HepG2 (cell line): ENCODE measurements around the gene ECE2. TPM values are rescaled to one million over a fixed set of nuclear protein-coding genes. Genes with fewer than 3 reads are reported as not detected.

Source experiments
- BHLHE40 ChIP-seq: IDR thresholded peaks from 2 replicates; pipeline ENCODE4 v1.6.1; 2011; ENCODE audit warnings: low read length, improper control_type of control experiment
- CREB1 ChIP-seq, 2 experiments: fragments of 450-650 bp in 1 of 2; IDR thresholded peaks; 2 replicates each; pipeline ENCODE4 v1.6.1; 2016 to 2017; ENCODE audit warnings: control low read depth in 1 of 2, mild to moderate bottlenecking in 1 of 2, missing compliant biosample characterization in 1 of 2, missing genetic modification characterization in 1 of 2
- GABPA ChIP-seq, 2 experiments: IDR thresholded peaks; 2 replicates each; pipeline ENCODE4 v1.6.1; 2011 to 2016; ENCODE audit warnings: low read depth in 2 of 2, low read length in 1 of 2, missing biosample characterization in 1 of 2, missing genetic modification characterization in 1 of 2
- HOXA3 ChIP-seq: sonication (generic); formaldehyde crosslinking; IDR thresholded peaks from 2 replicates; pipeline ENCODE4 v1.5.0; 2020; ENCODE audit warnings: missing genetic modification reagents
- KDM5A ChIP-seq: fragments of 200-600 bp; sonication (generic); IDR thresholded peaks from 2 replicates; pipeline ENCODE4 v1.7.0; 2018; ENCODE audit warnings: antibody characterized with exemption, mild to moderate bottlenecking, low read length, borderline replicate concordance
- MAZ ChIP-seq, 2 experiments: sonication (generic) in 1 of 2; formaldehyde crosslinking in 1 of 2; IDR thresholded peaks; 2 replicates each; pipeline versions ENCODE4 v1.5.0 to v1.6.1; 2012 to 2020; ENCODE audit warnings: low read depth in 2 of 2, mild to moderate bottlenecking in 2 of 2, borderline replicate concordance in 1 of 2, improper control_type of control experiment in 1 of 2, low read length in 1 of 2, missing genetic modification reagents in 1 of 2, moderate library complexity in 1 of 2
- NFKB2 ChIP-seq: sonication (generic); formaldehyde crosslinking; IDR thresholded peaks from 2 replicates; pipeline ENCODE4 v1.4.0; 2020; ENCODE audit warnings: missing genetic modification reagents, borderline replicate concordance
- POLR2G ChIP-seq: fragments of 200-400 bp; formaldehyde crosslinking; IDR thresholded peaks from 2 replicates; pipeline ENCODE4 v1.6.1; 2018; ENCODE audit warnings: mild to moderate bottlenecking, low read depth, low read length, moderate library complexity
- SMC3 ChIP-seq: IDR thresholded peaks from 2 replicates; pipeline ENCODE4 v1.6.1; 2011; ENCODE audit warnings: low read length, improper control_type of control experiment
- SP5 ChIP-seq: IDR thresholded peaks from 2 replicates; pipeline ENCODE4 v1.6.1; 2016; ENCODE audit warnings: low read depth, borderline replicate concordance
- TBX2 ChIP-seq: sonication (generic); formaldehyde crosslinking; IDR thresholded peaks from 2 replicates; pipeline ENCODE4 v1.5.0; 2020; ENCODE audit warnings: missing genetic modification reagents, mild to moderate bottlenecking, borderline replicate concordance
- ZFP82 ChIP-seq: sonication (generic); formaldehyde crosslinking; IDR thresholded peaks from 2 replicates; pipeline ENCODE4 v1.5.1; 2020; ENCODE audit warnings: mild to moderate bottlenecking, missing genetic modification reagents, borderline replicate concordance
- ZNF468 ChIP-seq: sonication (generic); formaldehyde crosslinking; IDR thresholded peaks from 2 replicates; pipeline ENCODE4 v1.8.0; 2022; ENCODE audit warnings: mild to moderate bottlenecking, moderate library complexity, missing genetic modification reagents
- polyA plus RNA-seq, 8 experiments: library from polyadenylated mRNA; depleted of rRNA in 3 of 8; stranded (reverse) in 7 of 8; unstranded in 1 of 8; fragments of >200 nt; fragmentation: Illumina TruSeq in 4 of 8; extraction: Trizol in 4 of 8; gene quantifications; 2 replicates each; pipeline versions ENCODE4 v1.2.1 to v1.2.3, GENCODE V29; 2011 to 2016; ENCODE audit warnings: low read depth in 4 of 8, missing spikeins in 1 of 8, mixed read lengths in 1 of 8; ENCODE audit not compliant: insufficient read depth in 1 of 8
- total RNA-seq, 5 experiments: library from RNA; depleted of rRNA; stranded (reverse); fragments of >200 nt; fragmentation: Illumina TruSeq; extraction: Trizol; gene quantifications; 2 replicates each; pipeline ENCODE4 v1.2.3, GENCODE V29; 2016; ENCODE audit warnings: low read depth in 1 of 5
- TF ChIP-seq, protein P1 (sequence below): sonication (generic); formaldehyde crosslinking; IDR thresholded peaks from 2 replicates; pipeline ENCODE4 v1.5.0; 2020; ENCODE audit warnings: mild to moderate bottlenecking, missing genetic modification reagents, borderline replicate concordance
- TF ChIP-seq, protein P2 (sequence below), 2 experiments: sonication (generic) in 1 of 2; formaldehyde crosslinking in 1 of 2; IDR thresholded peaks; 2 replicates each; pipeline versions ENCODE4 v1.6.1 to v1.9.0; 2014 to 2022; ENCODE audit warnings: antibody characterized with exemption in 1 of 2, borderline replicate concordance in 1 of 2, inconsistent platforms in 1 of 2, low read depth in 1 of 2, missing genetic modification reagents in 1 of 2
- TF ChIP-seq, protein P3 (sequence below): sonication (generic); formaldehyde crosslinking; IDR thresholded peaks from 2 replicates; pipeline ENCODE4 v1.9.0; 2022; ENCODE audit warnings: low read depth, missing genetic modification reagents

The ECE2 gene
- total and polyA plus RNA-seq, 2 of the 13 experiments (the other 11 are each of a cell fraction or from before 2014, with no cell fraction given): not detected

DNA sequence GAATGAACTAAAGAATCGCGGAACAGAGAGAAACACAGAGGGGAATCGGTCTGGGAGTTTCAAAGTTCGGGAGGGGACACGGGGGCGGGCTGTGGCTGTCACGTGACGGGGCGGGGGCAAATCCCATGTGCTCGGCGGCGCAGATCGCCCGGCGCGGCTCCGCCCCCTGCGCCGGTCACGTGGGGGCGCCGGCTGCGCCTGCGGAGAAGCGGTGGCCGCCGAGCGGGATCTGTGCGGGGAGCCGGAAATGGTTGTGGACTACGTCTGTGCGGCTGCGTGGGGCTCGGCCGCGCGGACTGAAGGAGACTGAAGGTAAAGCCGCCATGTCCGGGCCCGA lies 38.5 kb downstream of the ECE2 start, which contains the start of gene EIF4G1 (continued):
- TF ChIP-seq KDM5A: no peak
- TF ChIP-seq TBX2 (CRISPR knock-in tag): peak; percentile 55
- TF ChIP-seq, protein P1, sequence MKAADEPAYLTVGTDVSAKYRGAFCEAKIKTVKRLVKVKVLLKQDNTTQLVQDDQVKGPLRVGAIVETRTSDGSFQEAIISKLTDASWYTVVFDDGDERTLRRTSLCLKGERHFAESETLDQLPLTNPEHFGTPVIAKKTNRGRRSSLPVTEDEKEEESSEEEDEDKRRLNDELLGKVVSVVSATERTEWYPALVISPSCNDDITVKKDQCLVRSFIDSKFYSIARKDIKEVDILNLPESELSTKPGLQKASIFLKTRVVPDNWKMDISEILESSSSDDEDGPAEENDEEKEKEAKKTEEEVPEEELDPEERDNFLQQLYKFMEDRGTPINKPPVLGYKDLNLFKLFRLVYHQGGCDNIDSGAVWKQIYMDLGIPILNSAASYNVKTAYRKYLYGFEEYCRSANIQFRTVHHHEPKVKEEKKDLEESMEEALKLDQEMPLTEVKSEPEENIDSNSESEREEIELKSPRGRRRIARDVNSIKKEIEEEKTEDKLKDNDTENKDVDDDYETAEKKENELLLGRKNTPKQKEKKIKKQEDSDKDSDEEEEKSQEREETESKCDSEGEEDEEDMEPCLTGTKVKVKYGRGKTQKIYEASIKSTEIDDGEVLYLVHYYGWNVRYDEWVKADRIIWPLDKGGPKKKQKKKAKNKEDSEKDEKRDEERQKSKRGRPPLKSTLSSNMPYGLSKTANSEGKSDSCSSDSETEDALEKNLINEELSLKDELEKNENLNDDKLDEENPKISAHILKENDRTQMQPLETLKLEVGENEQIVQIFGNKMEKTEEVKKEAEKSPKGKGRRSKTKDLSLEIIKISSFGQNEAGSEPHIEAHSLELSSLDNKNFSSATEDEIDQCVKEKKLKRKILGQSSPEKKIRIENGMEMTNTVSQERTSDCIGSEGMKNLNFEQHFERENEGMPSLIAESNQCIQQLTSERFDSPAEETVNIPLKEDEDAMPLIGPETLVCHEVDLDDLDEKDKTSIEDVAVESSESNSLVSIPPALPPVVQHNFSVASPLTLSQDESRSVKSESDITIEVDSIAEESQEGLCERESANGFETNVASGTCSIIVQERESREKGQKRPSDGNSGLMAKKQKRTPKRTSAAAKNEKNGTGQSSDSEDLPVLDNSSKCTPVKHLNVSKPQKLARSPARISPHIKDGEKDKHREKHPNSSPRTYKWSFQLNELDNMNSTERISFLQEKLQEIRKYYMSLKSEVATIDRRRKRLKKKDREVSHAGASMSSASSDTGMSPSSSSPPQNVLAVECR (CRISPR knock-in tag): peak; percentile 10; the same call in 1 of the 2 replicates
- no peak for TF ChIP-seq MAZ (IDR thresholded peaks at IDR 0.05; ENCODE audit: borderline replicate concordance, low read depth, low read length)
- TF ChIP-seq MAZ (CRISPR knock-in tag; IDR thresholded peaks at IDR 0.05; ENCODE audit: low read depth): 0 out of 2 replicates have a peak, but pooled peaks have one; percentile 56
- peak; percentile 21; the same call in 1 of the 2 replicates for TF ChIP-seq CREB1 (IDR thresholded peaks at IDR 0.05)
- TF ChIP-seq CREB1 (CRISPR knock-in tag; IDR thresholded peaks at IDR 0.05): no peak
- TF ChIP-seq SMC3: no peak
- peak; percentile 56; the same call in 1 of the 2 replicates for TF ChIP-seq SP5 (CRISPR knock-in tag)
- TF ChIP-seq, protein P2, sequence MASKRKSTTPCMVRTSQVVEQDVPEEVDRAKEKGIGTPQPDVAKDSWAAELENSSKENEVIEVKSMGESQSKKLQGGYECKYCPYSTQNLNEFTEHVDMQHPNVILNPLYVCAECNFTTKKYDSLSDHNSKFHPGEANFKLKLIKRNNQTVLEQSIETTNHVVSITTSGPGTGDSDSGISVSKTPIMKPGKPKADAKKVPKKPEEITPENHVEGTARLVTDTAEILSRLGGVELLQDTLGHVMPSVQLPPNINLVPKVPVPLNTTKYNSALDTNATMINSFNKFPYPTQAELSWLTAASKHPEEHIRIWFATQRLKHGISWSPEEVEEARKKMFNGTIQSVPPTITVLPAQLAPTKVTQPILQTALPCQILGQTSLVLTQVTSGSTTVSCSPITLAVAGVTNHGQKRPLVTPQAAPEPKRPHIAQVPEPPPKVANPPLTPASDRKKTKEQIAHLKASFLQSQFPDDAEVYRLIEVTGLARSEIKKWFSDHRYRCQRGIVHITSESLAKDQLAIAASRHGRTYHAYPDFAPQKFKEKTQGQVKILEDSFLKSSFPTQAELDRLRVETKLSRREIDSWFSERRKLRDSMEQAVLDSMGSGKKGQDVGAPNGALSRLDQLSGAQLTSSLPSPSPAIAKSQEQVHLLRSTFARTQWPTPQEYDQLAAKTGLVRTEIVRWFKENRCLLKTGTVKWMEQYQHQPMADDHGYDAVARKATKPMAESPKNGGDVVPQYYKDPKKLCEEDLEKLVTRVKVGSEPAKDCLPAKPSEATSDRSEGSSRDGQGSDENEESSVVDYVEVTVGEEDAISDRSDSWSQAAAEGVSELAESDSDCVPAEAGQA (IDR thresholded peaks at IDR 0.05; ENCODE audit: low read depth): 0 out of 2 replicates have a peak, but pooled peaks have one; percentile 14
- TF ChIP-seq, protein P2 (CRISPR knock-in tag; IDR thresholded peaks at IDR 0.05; ENCODE audit: borderline replicate concordance): no peak
- no peak for TF ChIP-seq NFKB2
- 0 out of 2 replicates have a peak, but pooled peaks have one; percentile 61 for TF ChIP-seq ZFP82 (CRISPR knock-in tag)
- peak; percentile 55; the same call in 1 of the 2 replicates for TF ChIP-seq POLR2G
- TF ChIP-seq, protein P3, sequence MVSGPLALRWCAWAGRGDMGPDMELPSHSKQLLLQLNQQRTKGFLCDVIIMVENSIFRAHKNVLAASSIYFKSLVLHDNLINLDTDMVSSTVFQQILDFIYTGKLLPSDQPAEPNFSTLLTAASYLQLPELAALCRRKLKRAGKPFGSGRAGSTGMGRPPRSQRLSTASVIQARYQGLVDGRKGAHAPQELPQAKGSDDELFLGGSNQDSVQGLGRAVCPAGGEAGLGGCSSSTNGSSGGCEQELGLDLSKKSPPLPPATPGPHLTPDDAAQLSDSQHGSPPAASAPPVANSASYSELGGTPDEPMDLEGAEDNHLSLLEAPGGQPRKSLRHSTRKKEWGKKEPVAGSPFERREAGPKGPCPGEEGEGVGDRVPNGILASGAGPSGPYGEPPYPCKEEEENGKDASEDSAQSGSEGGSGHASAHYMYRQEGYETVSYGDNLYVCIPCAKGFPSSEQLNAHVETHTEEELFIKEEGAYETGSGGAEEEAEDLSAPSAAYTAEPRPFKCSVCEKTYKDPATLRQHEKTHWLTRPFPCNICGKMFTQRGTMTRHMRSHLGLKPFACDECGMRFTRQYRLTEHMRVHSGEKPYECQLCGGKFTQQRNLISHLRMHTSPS (CRISPR knock-in tag): no peak
- TF ChIP-seq HOXA3 (CRISPR knock-in tag): peak; percentile 71; the same call in 1 of the 2 replicates
- TF ChIP-seq GABPA (IDR thresholded peaks at IDR 0.05; ENCODE audit: low read depth, low read length): peak; percentile 39
- TF ChIP-seq GABPA (CRISPR knock-in tag; IDR thresholded peaks at IDR 0.05; ENCODE audit: low read depth): peak; percentile 72
- TF ChIP-seq ZNF468 (CRISPR knock-in tag): no peak
- peak; percentile 89 for TF ChIP-seq BHLHE40
